ENCODE measurements around the gene SPG11. TPM values are rescaled to one million over a fixed set of nuclear protein-coding genes. Genes with fewer than 3 reads are reported as not detected.
"Not testable (repeated sequence)": the region's sequence is repeated elsewhere in the genome, so short reads cannot be mapped to it uniquely, and the experiment has no call there.

Gene SPG11
- total RNA-seq, 2 experiments from 2014 or later: 83.2 to 96.4 TPM

DNA sequence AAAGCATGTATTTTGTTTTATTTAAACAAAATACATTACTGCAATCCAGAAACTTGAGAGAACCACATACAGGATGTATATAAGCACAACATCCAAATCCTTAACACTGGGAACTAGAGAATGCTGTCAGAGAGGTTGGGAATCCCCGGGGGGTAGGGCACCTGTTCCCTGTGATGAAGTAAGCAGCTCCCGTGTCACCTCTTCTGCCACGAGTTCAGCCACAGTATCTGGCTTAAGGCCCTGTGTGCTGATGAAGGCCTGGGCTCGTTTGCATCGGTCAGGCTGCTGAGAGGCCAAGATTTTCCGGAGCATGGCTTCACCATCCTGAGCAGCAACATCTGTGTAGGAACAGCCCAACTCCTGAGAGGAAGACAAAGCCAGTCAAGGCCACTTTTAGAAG, 90.1 kb downstream of the SPG11 start:
- peaks cover 10% of the 10 kb centered on the region for H3K36me3 Mint-ChIP-seq (ENCODE audit: low read depth)
- intact Hi-C loops (cut with micrococcal nuclease): loop anchor here (10.0 kb wide), 1 partner anchor 451 kb away; the partner anchor contains the start of gene SORD

DNA sequence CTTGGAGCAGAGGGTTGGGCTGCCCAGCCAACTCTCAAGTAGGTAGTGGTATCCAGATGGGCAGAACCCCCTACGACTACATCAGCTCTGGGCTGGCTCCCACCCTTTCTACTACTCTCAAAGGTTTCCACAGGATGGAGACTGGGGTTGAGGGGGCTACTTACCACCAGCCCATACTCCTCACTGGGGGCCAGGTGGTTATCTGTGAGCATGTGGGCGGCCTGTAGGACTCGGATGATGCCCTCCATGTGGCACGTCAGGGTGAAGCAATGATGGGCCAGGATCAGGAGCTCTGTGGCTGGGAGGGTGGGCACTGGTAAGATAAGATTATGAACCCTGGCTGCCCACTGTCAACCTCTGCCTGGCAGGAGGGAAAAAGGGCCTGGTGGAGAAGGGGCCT, 93.1 kb downstream of the SPG11 start:
- no peak for DNase-seq
- intact Hi-C loops (cut with micrococcal nuclease): loop anchor here (10.0 kb wide), 1 partner anchor 454 kb away; the partner anchor contains the start of gene SORD
- Mint-ChIP-seq H3K9me3 (peaks cover 2% of the 10 kb centered on the region), H3K4me1 (ENCODE audit: low read depth) (no peaks in the 10 kb centered on the region), H3K36me3 (ENCODE audit: low read depth) (peaks cover 29% of the 10 kb centered on the region), H3K27ac (no peak overlapping the region), H3K4me3 (no peak overlapping the region), H3K27me3 (ENCODE audit: low read depth) (no peaks in the 10 kb centered on the region)
- CTCF ChIA-PET: interaction anchor here (1.4 to 1.7 kb wide), 2 partner anchors 8 to 10 kb away, joined by 5 read pairs; no protein-coding TSS in a partner anchor

More for the DNA sequence above, 90.1 kb downstream of the SPG11 start:
- H3K27ac Mint-ChIP-seq: no peak overlapping the region
- DNase-seq: no peak
- no peak overlapping the region for H3K4me3 Mint-ChIP-seq
- no peaks in the 10 kb centered on the region for H3K27me3 Mint-ChIP-seq (ENCODE audit: low read depth)
- peaks cover 1% of the 10 kb centered on the region for H3K4me1 Mint-ChIP-seq (ENCODE audit: low read depth)
- CTCF ChIA-PET: no interaction called here
- H3K9me3 Mint-ChIP-seq: no peaks in the 10 kb centered on the region

DNA sequence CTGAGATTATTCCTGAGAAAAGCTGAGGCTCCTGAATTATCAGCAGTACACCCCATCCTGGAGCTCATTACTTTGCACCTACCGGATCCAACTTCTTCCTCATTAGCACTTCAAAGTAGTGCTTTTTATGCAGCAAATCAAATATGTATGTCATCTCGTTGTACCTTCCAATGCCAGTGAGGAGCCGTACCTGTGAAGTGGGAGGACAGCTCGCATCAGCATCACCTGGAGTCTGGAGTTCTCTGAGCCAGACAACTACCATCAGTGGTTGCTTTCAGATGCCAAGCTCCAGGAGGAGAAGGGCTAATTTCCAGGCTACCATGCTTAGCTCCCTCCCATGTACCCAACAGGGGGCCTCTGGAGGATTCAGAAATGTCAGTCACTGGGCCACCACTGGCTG, 94.1 kb downstream of the SPG11 start:
- Mint-ChIP-seq H3K36me3 (ENCODE audit: low read depth) (peaks cover 36% of the 10 kb centered on the region), H3K9me3 (peaks cover 9% of the 10 kb centered on the region), H3K4me3 (no peak overlapping the region), H3K27ac (no peak overlapping the region), H3K27me3 (ENCODE audit: low read depth) (no peaks in the 10 kb centered on the region), H3K4me1 (ENCODE audit: low read depth) (no peaks in the 10 kb centered on the region)
- intact Hi-C loops (cut with micrococcal nuclease): no loop called here
- DNase-seq: no peak
- CTCF ChIA-PET: interaction anchor here (0.6 to 1.7 kb wide), 3 partner anchors 9 to 58 kb away, joined by 4 to 7 read pairs (median 5); no protein-coding TSS in a partner anchor

DNA sequence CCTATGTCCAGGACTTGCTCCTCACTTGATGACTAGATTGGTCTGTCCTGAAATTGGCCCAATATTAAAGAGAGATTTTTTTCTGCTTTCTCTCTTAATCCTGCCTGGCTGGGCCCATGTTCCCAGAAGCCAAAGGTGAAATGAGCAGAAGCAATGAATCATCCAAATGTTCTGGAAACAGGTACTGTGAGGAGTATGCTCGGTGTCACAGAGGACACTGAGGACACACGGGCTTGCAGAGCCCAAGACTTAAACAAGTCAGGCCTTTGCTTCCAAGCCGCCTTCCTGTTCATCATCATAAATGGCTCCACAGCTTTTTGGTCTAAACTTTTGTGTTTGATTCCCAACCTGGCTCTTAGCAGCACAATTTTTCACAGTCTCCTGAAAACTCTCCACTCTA, 95.1 kb downstream of the SPG11 start:
- Mint-ChIP-seq H3K36me3 (ENCODE audit: low read depth) (peaks cover 44% of the 10 kb centered on the region), H3K4me3 (no peak overlapping the region), H3K27ac (peak overlapping the region; percentile 18), H3K4me1 (ENCODE audit: low read depth) (no peaks in the 10 kb centered on the region), H3K9me3 (peaks cover 9% of the 10 kb centered on the region), H3K27me3 (ENCODE audit: low read depth) (no peaks in the 10 kb centered on the region)
- CTCF ChIA-PET: interaction anchor here (1.2 kb wide), 1 partner anchor 16 kb away, joined by 4 read pairs; no protein-coding TSS in a partner anchor
- DNase-seq: no peak
- intact Hi-C loops (cut with micrococcal nuclease): no loop called here

DNA sequence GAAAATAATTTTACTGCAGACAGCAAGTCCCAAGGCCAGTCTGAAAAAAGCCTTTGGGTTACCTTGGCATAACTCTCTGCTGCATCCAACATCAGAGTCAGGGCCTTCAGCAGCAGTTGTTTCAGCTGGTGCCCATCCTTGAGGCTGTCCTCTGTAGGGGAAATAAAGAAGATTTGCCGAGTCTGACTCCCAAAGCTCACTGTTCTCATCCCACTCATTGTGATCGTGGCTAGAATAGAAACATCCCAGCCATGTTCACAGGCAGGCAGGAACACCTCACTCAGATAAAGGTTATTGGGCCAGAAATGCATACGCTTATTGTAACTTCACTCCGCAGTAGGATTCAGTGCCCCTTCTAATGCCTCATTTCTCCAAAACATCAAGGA, 97.3 kb downstream of the SPG11 start:
- Mint-ChIP-seq H3K9me3 (peaks cover 9% of the 10 kb centered on the region), H3K4me1 (ENCODE audit: low read depth) (no peaks in the 10 kb centered on the region), H3K4me3 (no peak overlapping the region), H3K27ac (no peak overlapping the region), H3K36me3 (ENCODE audit: low read depth) (peaks cover 44% of the 10 kb centered on the region), H3K27me3 (ENCODE audit: low read depth) (no peaks in the 10 kb centered on the region)
- CTCF ChIA-PET: no interaction called here
- DNase-seq: no peak
- intact Hi-C loops (cut with micrococcal nuclease): no loop called here

DNA sequence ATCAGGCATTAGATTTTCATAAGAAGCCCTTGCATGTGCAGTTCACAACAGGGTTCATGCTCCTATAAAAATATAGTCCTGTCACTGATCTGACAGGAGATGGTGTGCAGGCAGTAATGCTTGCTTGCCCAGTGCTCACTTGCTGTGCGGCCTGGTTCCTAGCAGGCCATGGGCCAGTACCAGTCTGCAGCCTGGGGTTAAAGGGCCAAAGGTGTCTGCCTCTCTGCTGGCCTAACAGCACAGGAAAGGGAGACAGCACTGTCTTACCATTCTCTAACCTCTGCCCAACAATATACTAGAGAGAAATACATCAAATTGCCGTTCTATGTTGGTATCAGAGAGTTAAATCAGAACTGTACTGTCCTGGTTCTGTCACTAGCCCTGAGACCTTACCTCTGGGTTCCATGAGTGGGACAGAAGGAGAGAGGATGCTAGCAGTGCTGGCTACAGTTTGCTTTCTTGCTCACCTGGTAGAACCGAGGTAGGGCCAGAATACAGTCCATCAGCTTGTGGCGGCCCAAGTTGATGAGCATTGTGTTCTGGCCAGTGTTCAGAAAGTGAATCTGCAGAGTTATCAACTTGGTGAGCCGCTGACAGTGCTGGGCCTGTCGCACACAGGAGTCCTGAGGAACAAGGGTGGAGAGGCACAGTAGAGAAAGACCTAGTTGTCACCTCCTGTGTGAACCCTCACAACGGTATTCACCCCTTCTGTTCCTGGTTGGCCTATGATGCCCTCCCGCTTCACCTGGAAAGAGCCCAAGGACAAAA, 97.9 kb downstream of the SPG11 start:
- peaks cover 5% of the 10 kb centered on the region for H3K4me1 Mint-ChIP-seq (ENCODE audit: low read depth)
- H3K36me3 Mint-ChIP-seq (ENCODE audit: low read depth): peaks cover 49% of the 10 kb centered on the region
- CTCF ChIA-PET: no interaction called here

DNA sequence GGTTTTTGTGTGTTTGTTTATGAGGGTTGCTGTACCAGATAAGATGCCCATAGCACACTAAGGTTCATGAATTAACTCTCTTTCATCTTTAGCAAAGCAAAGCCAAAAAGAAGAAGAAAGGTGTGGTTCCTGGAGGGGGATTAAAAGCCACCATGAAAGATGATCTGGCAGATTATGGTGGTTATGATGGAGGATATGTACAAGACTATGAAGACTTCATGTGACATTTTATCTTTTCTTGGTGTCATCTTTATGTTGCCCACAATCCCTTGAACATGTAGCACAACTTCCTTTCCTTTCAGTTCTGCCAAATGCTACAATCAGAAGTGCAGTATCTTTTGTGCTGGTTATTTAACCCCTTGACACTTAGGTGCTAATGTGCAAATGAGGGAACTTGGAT, 102.5 kb downstream of the SPG11 start:
- intact Hi-C loops (cut with micrococcal nuclease); H3K9me3 Mint-ChIP-seq; H3K4me3 Mint-ChIP-seq; H3K27me3 Mint-ChIP-seq (ENCODE audit: low read depth); DNase-seq: not testable (repeated sequence)
- Mint-ChIP-seq H3K36me3 (ENCODE audit: low read depth) (peaks cover 52% of the 10 kb centered on the region), H3K27ac (peak overlapping the region; percentile 68), H3K4me1 (ENCODE audit: low read depth) (peaks cover 22% of the 10 kb centered on the region)
- CTCF ChIA-PET: interaction anchor here (1.4 kb wide), 1 partner anchor 17 kb away, joined by 3 read pairs; no protein-coding TSS in a partner anchor

More for the DNA sequence above, 97.9 kb downstream of the SPG11 start:
- H3K27ac Mint-ChIP-seq: no peak overlapping the region
- DNase-seq: no peak
- H3K27me3 Mint-ChIP-seq (ENCODE audit: low read depth): no peaks in the 10 kb centered on the region
- H3K9me3 Mint-ChIP-seq: peaks cover 9% of the 10 kb centered on the region
- intact Hi-C loops (cut with micrococcal nuclease): no loop called here
- no peak overlapping the region for H3K4me3 Mint-ChIP-seq

DNA sequence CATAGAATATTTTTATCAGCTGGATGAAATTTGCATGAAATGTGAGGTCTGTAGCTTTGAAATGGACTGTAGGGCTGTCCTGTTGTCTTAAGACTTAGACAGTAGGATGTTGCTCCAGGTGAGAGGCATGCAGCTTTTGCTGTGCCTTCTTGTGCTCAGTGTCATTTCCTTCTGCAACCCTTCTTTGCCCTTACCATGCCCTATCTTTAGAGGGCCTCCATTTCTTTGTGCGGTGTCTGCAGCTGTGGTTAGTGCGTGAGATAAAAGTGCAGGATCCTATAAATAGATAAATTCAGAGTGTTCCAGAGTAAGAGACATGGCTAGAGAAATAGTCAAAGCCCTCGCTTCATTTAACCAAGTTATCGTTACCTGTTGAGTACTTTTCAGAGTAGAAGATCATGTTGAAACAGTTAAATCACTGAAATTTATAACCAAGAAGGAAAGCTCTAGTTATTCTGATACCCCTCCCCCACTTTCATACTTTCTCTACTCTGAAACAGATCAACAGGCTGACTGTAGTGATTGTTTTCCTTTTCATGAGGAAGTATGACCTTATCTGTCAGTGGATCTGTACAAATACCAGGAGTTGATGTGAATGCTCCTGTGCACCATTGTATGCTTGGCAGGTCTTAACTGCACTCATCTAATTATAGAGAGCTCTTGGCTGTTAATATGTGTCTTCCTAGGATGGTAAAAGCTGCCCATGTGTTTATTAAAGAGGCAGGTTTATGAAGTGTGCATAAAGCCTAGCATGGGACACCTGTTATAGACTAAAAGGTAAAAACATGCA, 108.3 kb downstream of the SPG11 start:
- no peaks in the 10 kb centered on the region for H3K27me3 Mint-ChIP-seq (ENCODE audit: low read depth)
- no peak for DNase-seq
- H3K4me3 Mint-ChIP-seq: no peak overlapping the region
- no peaks in the 10 kb centered on the region for H3K9me3 Mint-ChIP-seq
- peak overlapping the region; percentile 70 for H3K27ac Mint-ChIP-seq
- CTCF ChIA-PET: interaction anchor here (0.6 to 1.1 kb wide), 2 partner anchors 8 to 59 kb away, joined by 3 read pairs; no protein-coding TSS in a partner anchor
- peaks cover 30% of the 10 kb centered on the region for H3K4me1 Mint-ChIP-seq (ENCODE audit: low read depth)
- intact Hi-C loops (cut with micrococcal nuclease): no loop called here
- peaks cover 34% of the 10 kb centered on the region for H3K36me3 Mint-ChIP-seq (ENCODE audit: low read depth)

DNA sequence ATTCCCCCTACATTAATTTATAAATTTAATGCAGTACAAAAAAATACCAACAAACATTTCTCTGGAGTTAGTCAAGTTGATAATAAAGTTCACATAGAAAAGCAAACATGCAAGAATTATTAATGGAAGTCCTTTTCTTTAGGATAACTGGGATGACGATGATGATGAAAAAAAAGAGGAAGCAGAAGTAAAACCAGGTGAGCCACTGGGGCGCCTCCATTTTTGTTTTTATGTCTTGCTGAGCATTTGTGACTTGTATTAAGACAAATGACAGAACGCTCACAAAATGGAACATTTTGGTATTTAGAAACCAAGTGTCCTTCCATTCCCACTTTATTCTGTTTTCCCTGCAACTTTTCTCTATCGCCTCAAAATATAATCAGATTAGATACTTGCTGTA, 112.7 kb downstream of the SPG11 start:
- Mint-ChIP-seq H3K9me3 (no peaks in the 10 kb centered on the region), H3K36me3 (ENCODE audit: low read depth) (peaks cover 28% of the 10 kb centered on the region), H3K4me1 (ENCODE audit: low read depth) (peaks cover 42% of the 10 kb centered on the region), H3K4me3 (no peak overlapping the region), H3K27ac (no peak overlapping the region), H3K27me3 (ENCODE audit: low read depth) (no peaks in the 10 kb centered on the region)
- CTCF ChIA-PET: interaction anchor here (1.0 to 1.9 kb wide), 2 partner anchors 13 to 23 kb away, joined by 3 to 8 read pairs; no protein-coding TSS in a partner anchor
- DNase-seq: no peak
- intact Hi-C loops (cut with micrococcal nuclease): no loop called here

DNA sequence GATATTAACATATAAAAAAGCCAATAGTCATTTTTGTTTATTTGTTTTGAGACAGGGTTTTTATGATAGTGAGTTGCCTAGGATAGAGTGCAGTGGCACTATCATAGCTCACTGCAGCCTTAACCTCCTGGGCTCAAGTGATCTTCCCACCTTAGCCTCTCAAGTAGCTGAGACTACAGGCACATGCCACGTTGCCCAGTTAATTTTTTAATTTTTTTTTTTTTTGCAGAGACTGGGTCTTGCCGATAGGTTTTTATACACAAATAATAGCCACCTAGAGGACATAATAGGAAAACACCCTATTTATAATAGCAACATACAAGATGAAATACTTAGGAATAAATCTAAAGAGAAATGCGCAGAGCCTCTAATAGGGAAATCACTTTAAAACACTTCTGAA, 113.2 kb downstream of the SPG11 start:
- no peaks in the 10 kb centered on the region for H3K27me3 Mint-ChIP-seq (ENCODE audit: low read depth)
- peaks cover 41% of the 10 kb centered on the region for H3K4me1 Mint-ChIP-seq (ENCODE audit: low read depth)
- peaks cover 28% of the 10 kb centered on the region for H3K36me3 Mint-ChIP-seq (ENCODE audit: low read depth)
- no peak overlapping the region for H3K27ac Mint-ChIP-seq
- intact Hi-C loops (cut with micrococcal nuclease): no loop called here
- H3K4me3 Mint-ChIP-seq: no peak overlapping the region
- H3K9me3 Mint-ChIP-seq: no peaks in the 10 kb centered on the region
- CTCF ChIA-PET: interaction anchor here (0.6 to 1.9 kb wide), 8 partner anchors 9 to 804 kb away, joined by 3 to 8 read pairs (median 4); no protein-coding TSS in a partner anchor
- no peak for DNase-seq

DNA sequence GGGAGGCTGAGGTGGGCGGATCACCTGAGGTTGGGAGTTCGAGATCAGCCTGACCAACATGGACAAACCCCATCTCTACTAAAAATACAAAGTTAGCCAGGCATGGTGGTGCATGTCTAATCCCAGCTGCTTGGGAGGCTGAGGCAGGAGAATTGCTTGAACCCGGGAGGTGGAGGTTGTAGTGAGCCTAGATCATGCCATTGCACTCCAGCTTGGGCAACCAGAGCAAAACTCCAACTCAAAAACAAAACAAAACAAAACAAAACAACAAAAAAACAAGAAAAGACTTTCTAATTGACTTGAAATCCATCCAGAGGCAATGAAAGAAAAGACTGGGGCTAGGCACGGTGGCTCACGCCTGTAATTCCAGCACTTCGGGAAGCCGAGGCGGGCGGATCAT, 114.3 kb downstream of the SPG11 start:
- H3K9me3 Mint-ChIP-seq; intact Hi-C loops (cut with micrococcal nuclease); DNase-seq; H3K27me3 Mint-ChIP-seq (ENCODE audit: low read depth); H3K4me3 Mint-ChIP-seq; H3K27ac Mint-ChIP-seq: not testable (repeated sequence)
- Mint-ChIP-seq H3K4me1 (ENCODE audit: low read depth) (peaks cover 34% of the 10 kb centered on the region), H3K36me3 (ENCODE audit: low read depth) (peaks cover 21% of the 10 kb centered on the region)
- CTCF ChIA-PET: interaction anchor here (0.6 to 1.9 kb wide), 2 partner anchors 11 to 20 kb away, joined by 4 to 8 read pairs; no protein-coding TSS in a partner anchor

All from activated naive CD4-positive, alpha-beta T cell treated with anti-CD3 and anti-CD28 coated beads for 36 hours (primary cell).